Measurements from ENCODE around the gene SNRK. TPM values are rescaled to one million over a fixed set of nuclear protein-coding genes. Genes with fewer than 3 reads are reported as not detected.

SNRK gene
- total RNA-seq, 6 donors from 2014 or later, result 25.1 to 68.5 (median 45.3) TPM

- peaks cover 0 to 2% (median 0%) of the 10 kb centered on the region in 4 donors for H3K4me1 ChIP-seq
- no peaks in the 10 kb centered on the region for H3K36me3 ChIP-seq
- 95 to 97% methylated on average over 10 of the region's 10 CpGs for WGBS, 2 donors
- H3K4me3 ChIP-seq, result no peak overlapping the region
- no peaks in the 10 kb centered on the region for H3K9me3 ChIP-seq
- H3K27ac ChIP-seq, result no peak overlapping the region
- ATAC-seq (ENCODE audit: low FRiP score in 2 of 2), result no peak
- H3K27me3 ChIP-seq, result no peaks in the 10 kb centered on the region
- TF ChIP-seq EP300 (IDR thresholded peaks at IDR 0.05) (no peak), CTCF (IDR thresholded peaks at IDR 0.05) (no peak), POLR2A (IDR thresholded peaks at IDR 0.05) (no peak), POLR2AphosphoS5 (IDR thresholded peaks at IDR 0.05) (no peak)
- DNase-seq, result no peak
Observed at GRCh38 chr3:43372007-43372740, 85.8 kb downstream of the SNRK start.

GRCh38 chr3:43372809-43373559 is 86.6 kb downstream of the SNRK start:
- no peak overlapping the region for H3K4me3 ChIP-seq
- no peak overlapping the region for H3K27ac ChIP-seq
- H3K9me3 ChIP-seq, result no peaks in the 10 kb centered on the region
- peaks cover 0 to 5% (median 2%) of the 10 kb centered on the region in 4 donors for H3K4me1 ChIP-seq
- ATAC-seq (ENCODE audit: low FRiP score in 2 of 2) (no peak), DNase-seq (no peak)
- no peaks in the 10 kb centered on the region for H3K27me3 ChIP-seq
- TF ChIP-seq CTCF (IDR thresholded peaks at IDR 0.05) (no peak), POLR2A (IDR thresholded peaks at IDR 0.05) (no peak), POLR2AphosphoS5 (IDR thresholded peaks at IDR 0.05) (no peak), EP300 (IDR thresholded peaks at IDR 0.05) (no peak)
- no peaks in the 10 kb centered on the region for H3K36me3 ChIP-seq
- 84 to 90% methylated on average over 11 of the region's 11 CpGs for WGBS, 2 donors

- H3K4me1 ChIP-seq, result peaks cover 0 to 8% (median 5%) of the 10 kb centered on the region in 4 donors
- H3K9me3 ChIP-seq, result no peaks in the 10 kb centered on the region
- ATAC-seq (ENCODE audit: low FRiP score in 2 of 2), result no peak
- no peaks in the 10 kb centered on the region for H3K36me3 ChIP-seq
- no peak for DNase-seq
- H3K4me3 ChIP-seq, result no peak overlapping the region
- whole genome bisulfite sequencing, 2 donors, result 86 to 89% methylated on average over 2 to 3 of the region's 3 CpGs
- TF ChIP-seq POLR2AphosphoS5 (IDR thresholded peaks at IDR 0.05), result no peak
- no peak for TF ChIP-seq CTCF (IDR thresholded peaks at IDR 0.05)
- no peak for TF ChIP-seq POLR2A (IDR thresholded peaks at IDR 0.05)
- TF ChIP-seq EP300 (IDR thresholded peaks at IDR 0.05), result no peak
- no peaks in the 10 kb centered on the region for H3K27me3 ChIP-seq
- no peak overlapping the region for H3K27ac ChIP-seq
Observed at GRCh38 chr3:43373560-43373928, 87.2 kb downstream of the SNRK start.

GRCh38 chr3:43378066-43378935 is 92.0 kb downstream of the SNRK start:
- Histone ChIP-seq H3K36me3 (no peaks in the 10 kb centered on the region), H3K4me1 (peaks cover 0 to 12% (median 6%) of the 10 kb centered on the region in 4 donors), H3K9me3 (no peaks in the 10 kb centered on the region), H3K27ac (no peak overlapping the region), H3K27me3 (no peaks in the 10 kb centered on the region), H3K4me3 (no peak overlapping the region)
- ATAC-seq (ENCODE audit: low FRiP score in 2 of 2) (peak; percentile 41 to 68), DNase-seq (peak in 1 of 2 donors; percentile 58)
- WGBS, 2 donors, result 79 to 100% methylated on average over 2 of the region's 2 CpGs
- TF ChIP-seq CTCF (IDR thresholded peaks at IDR 0.05) (peak; percentile 45 to 67 (median 58)), POLR2A (IDR thresholded peaks at IDR 0.05) (no peak), POLR2AphosphoS5 (IDR thresholded peaks at IDR 0.05) (no peak), EP300 (IDR thresholded peaks at IDR 0.05) (no peak)
